ENCODE data around the gene NFATC4. TPM values are rescaled to one million over a fixed set of nuclear protein-coding genes. Genes with fewer than 3 reads are reported as not detected.

The NFATC4 gene
- total RNA-seq, 1 experiment from 2014 or later, result 60.7 TPM

DNA sequence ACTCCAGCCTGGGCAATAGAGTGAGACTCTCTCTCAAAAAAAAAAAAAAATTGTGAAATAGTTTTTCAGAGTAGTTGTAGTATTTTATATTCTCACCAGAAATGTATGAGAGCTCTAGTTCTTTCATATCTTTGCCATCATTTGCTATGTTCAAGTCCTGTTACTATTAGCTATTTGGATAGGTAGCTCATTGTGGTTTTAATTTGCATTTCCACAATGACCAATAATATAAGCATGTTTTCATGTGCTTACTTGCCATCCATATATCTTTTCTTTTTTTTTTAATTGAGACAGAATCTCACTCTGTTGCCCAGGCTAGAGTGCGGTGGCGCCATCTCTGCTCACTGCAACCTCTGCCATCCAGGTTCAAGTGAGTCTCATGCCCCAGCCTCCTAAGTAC, 19.8 kb upstream of the NFATC4 start:
- TF ChIP-seq MLX (CRISPR knock-in tag; IDR thresholded peaks at IDR 0.05) (no peak), ESRRA (CRISPR knock-in tag; IDR thresholded peaks at IDR 0.05; ENCODE audit: borderline replicate concordance) (no peak), MXD4 (CRISPR knock-in tag; IDR thresholded peaks at IDR 0.05; ENCODE audit: borderline replicate concordance) (no peak), CREM (CRISPR knock-in tag; IDR thresholded peaks at IDR 0.05) (no peak), NR3C1 (CRISPR knock-in tag; conservative IDR thresholded peaks at IDR 0.05; ENCODE audit: low read depth) (no peak), ZNF396 (CRISPR knock-in tag; IDR thresholded peaks at IDR 0.05; ENCODE audit: borderline replicate concordance) (no peak), SMAD4 (CRISPR knock-in tag; IDR thresholded peaks at IDR 0.05) (no peak), GABPB1 (CRISPR knock-in tag; IDR thresholded peaks at IDR 0.05) (no peak), NFYB (CRISPR knock-in tag; conservative IDR thresholded peaks at IDR 0.05; ENCODE audit: low read depth) (no peak), IRF2 (CRISPR knock-in tag; IDR thresholded peaks at IDR 0.05; ENCODE audit: borderline replicate concordance, low read depth) (no peak), ZBTB21 (CRISPR knock-in tag; IDR thresholded peaks at IDR 0.05; ENCODE audit: borderline replicate concordance) (no peak), CBFB (CRISPR knock-in tag; IDR thresholded peaks at IDR 0.05; ENCODE audit: low read depth) (no peak), ZNF232 (CRISPR knock-in tag; IDR thresholded peaks at IDR 0.05) (no peak), NR1H2 (CRISPR knock-in tag; IDR thresholded peaks at IDR 0.05) (no peak), PRRX2 (CRISPR knock-in tag; IDR thresholded peaks at IDR 0.05) (no peak)
- TF ChIP-seq, protein P1, sequence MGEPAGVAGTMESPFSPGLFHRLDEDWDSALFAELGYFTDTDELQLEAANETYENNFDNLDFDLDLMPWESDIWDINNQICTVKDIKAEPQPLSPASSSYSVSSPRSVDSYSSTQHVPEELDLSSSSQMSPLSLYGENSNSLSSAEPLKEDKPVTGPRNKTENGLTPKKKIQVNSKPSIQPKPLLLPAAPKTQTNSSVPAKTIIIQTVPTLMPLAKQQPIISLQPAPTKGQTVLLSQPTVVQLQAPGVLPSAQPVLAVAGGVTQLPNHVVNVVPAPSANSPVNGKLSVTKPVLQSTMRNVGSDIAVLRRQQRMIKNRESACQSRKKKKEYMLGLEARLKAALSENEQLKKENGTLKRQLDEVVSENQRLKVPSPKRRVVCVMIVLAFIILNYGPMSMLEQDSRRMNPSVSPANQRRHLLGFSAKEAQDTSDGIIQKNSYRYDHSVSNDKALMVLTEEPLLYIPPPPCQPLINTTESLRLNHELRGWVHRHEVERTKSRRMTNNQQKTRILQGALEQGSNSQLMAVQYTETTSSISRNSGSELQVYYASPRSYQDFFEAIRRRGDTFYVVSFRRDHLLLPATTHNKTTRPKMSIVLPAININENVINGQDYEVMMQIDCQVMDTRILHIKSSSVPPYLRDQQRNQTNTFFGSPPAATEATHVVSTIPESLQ (CRISPR knock-in tag; IDR thresholded peaks at IDR 0.05), result no peak
- TF ChIP-seq, protein P2, sequence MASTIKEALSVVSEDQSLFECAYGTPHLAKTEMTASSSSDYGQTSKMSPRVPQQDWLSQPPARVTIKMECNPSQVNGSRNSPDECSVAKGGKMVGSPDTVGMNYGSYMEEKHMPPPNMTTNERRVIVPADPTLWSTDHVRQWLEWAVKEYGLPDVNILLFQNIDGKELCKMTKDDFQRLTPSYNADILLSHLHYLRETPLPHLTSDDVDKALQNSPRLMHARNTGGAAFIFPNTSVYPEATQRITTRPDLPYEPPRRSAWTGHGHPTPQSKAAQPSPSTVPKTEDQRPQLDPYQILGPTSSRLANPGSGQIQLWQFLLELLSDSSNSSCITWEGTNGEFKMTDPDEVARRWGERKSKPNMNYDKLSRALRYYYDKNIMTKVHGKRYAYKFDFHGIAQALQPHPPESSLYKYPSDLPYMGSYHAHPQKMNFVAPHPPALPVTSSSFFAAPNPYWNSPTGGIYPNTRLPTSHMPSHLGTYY (CRISPR knock-in tag; IDR thresholded peaks at IDR 0.05), result no peak
- TF ChIP-seq, protein P3, sequence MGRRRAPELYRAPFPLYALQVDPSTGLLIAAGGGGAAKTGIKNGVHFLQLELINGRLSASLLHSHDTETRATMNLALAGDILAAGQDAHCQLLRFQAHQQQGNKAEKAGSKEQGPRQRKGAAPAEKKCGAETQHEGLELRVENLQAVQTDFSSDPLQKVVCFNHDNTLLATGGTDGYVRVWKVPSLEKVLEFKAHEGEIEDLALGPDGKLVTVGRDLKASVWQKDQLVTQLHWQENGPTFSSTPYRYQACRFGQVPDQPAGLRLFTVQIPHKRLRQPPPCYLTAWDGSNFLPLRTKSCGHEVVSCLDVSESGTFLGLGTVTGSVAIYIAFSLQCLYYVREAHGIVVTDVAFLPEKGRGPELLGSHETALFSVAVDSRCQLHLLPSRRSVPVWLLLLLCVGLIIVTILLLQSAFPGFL (CRISPR knock-in tag; IDR thresholded peaks at IDR 0.05; ENCODE audit: borderline replicate concordance), result no peak
- TF ChIP-seq, protein P4, sequence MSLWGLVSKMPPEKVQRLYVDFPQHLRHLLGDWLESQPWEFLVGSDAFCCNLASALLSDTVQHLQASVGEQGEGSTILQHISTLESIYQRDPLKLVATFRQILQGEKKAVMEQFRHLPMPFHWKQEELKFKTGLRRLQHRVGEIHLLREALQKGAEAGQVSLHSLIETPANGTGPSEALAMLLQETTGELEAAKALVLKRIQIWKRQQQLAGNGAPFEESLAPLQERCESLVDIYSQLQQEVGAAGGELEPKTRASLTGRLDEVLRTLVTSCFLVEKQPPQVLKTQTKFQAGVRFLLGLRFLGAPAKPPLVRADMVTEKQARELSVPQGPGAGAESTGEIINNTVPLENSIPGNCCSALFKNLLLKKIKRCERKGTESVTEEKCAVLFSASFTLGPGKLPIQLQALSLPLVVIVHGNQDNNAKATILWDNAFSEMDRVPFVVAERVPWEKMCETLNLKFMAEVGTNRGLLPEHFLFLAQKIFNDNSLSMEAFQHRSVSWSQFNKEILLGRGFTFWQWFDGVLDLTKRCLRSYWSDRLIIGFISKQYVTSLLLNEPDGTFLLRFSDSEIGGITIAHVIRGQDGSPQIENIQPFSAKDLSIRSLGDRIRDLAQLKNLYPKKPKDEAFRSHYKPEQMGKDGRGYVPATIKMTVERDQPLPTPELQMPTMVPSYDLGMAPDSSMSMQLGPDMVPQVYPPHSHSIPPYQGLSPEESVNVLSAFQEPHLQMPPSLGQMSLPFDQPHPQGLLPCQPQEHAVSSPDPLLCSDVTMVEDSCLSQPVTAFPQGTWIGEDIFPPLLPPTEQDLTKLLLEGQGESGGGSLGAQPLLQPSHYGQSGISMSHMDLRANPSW (CRISPR knock-in tag; conservative IDR thresholded peaks at IDR 0.05; ENCODE audit: low read depth), result no peak
- TF ChIP-seq, protein P5, sequence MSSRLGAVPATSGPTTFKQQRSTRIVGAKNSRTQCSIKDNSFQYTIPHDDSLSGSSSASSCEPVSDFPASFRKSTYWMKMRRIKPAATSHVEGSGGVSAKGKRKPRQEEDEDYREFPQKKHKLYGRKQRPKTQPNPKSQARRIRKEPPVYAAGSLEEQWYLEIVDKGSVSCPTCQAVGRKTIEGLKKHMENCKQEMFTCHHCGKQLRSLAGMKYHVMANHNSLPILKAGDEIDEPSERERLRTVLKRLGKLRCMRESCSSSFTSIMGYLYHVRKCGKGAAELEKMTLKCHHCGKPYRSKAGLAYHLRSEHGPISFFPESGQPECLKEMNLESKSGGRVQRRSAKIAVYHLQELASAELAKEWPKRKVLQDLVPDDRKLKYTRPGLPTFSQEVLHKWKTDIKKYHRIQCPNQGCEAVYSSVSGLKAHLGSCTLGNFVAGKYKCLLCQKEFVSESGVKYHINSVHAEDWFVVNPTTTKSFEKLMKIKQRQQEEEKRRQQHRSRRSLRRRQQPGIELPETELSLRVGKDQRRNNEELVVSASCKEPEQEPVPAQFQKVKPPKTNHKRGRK (CRISPR knock-in tag; IDR thresholded peaks at IDR 0.05; ENCODE audit: borderline replicate concordance), result no peak
- H3K36me3 Mint-ChIP-seq, result no peaks in the 10 kb centered on the region
- H3K27me3 Mint-ChIP-seq (ENCODE audit: low read depth), result peaks cover 89% of the 10 kb centered on the region
- no peak for ATAC-seq
- ChIA-PET POLR2A (interaction anchor here (0.5 kb wide), 1 partner anchor 36 kb away, joined by 3 read pairs; no protein-coding TSS in a partner anchor), CTCF (interaction anchor here (0.9 to 4.0 kb wide), 4 partner anchors 12 to 20 kb away, joined by 3 to 43 read pairs (median 4); partner anchors contain the start of gene ADCY4)
- no peak overlapping the region for H3K27ac Mint-ChIP-seq
- no peak overlapping the region for H3K4me3 Mint-ChIP-seq
- DNase-seq (ENCODE audit: low spot score), result no peak
- H3K9me3 Mint-ChIP-seq, result no peaks in the 10 kb centered on the region
- no peaks in the 10 kb centered on the region for H3K4me1 Mint-ChIP-seq
